Stimulated activated effector memory CD8-positive, alpha-beta T cell treated with anti-CD3 and anti-CD28 coated beads, Interleukin-12 subunit alpha, Interleukin-12 subunit beta, amount 100 ng/mL, for 72 hours (primary cell): ENCODE measurements around the gene ELAVL2.

Source experiments
- ATAC-seq: fragments of 150-1000 bp; cut with Tn5 transposase; 2 replicates; pipeline ENCODE4 v1.10.0; 2021
- DNase-seq, 2 donors: peaks; one replicate each; pipeline ENCODE4 v3.0.0; 2021 to 2022; ENCODE audit warnings: low spot score in 2 of 2
- H3K27ac Mint-ChIP-seq: one replicate; pipeline ENCODE4 v1.8.0; 2022; ENCODE audit warnings: mild to moderate bottlenecking, mixed read lengths
- H3K36me3 Mint-ChIP-seq: one replicate; pipeline ENCODE4 v1.8.0; 2022; ENCODE audit warnings: mild to moderate bottlenecking, mixed read lengths
- H3K4me1 Mint-ChIP-seq: one replicate; pipeline ENCODE4 v1.8.0; 2022; ENCODE audit warnings: mixed read lengths
- H3K4me3 Mint-ChIP-seq: one replicate; pipeline ENCODE4 v1.8.0; 2022; ENCODE audit warnings: mild to moderate bottlenecking, mixed read lengths
- H3K9me3 Mint-ChIP-seq: one replicate; pipeline ENCODE4 v1.8.0; 2022; ENCODE audit warnings: mixed read lengths

Gene ELAVL2

GRCh38 chr9:23824830-23825591, 1.0 kb downstream of the ELAVL2 start:
- Mint-ChIP-seq H3K36me3 (no peaks in the 10 kb centered on the region), H3K27ac (no peak overlapping the region), H3K9me3 (peaks cover 2% of the 10 kb centered on the region), H3K4me1 (no peaks in the 10 kb centered on the region), H3K4me3 (no peak overlapping the region)
- no peak for ATAC-seq
- no peak for DNase-seq

GRCh38 chr9:23823986-23824829, 1.8 kb downstream of the ELAVL2 start:
- no peak overlapping the region for H3K27ac Mint-ChIP-seq
- H3K4me1 Mint-ChIP-seq = no peaks in the 10 kb centered on the region
- DNase-seq (no peak), ATAC-seq (no peak)
- H3K9me3 Mint-ChIP-seq = peaks cover 5% of the 10 kb centered on the region
- H3K4me3 Mint-ChIP-seq = no peak overlapping the region
- no peaks in the 10 kb centered on the region for H3K36me3 Mint-ChIP-seq

DNA sequence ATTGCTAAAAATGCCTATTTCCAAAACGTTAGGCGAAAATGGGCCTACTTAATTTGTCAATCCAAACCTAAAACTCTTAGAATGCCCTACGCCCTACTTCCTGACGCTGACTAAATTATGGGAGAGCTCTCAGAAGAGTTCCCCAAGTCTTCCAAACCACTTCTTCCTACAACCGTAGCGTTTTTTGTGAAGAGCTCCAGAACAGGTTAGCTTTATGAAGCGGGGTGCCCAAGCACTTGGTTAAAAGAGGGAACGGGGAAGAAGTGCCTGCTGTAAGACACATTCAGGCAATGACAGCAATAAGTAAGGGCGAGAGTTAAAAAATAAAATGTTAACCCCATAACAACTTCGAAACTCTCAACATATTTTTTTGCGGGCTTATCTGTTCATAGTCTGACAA, 2.8 kb downstream of the ELAVL2 start:
- Mint-ChIP-seq H3K36me3 (no peaks in the 10 kb centered on the region), H3K9me3 (peaks cover 7% of the 10 kb centered on the region), H3K4me3 (no peak overlapping the region), H3K27ac (no peak overlapping the region), H3K4me1 (no peaks in the 10 kb centered on the region)
- DNase-seq (no peak), ATAC-seq (no peak)

- no peak overlapping the region for H3K27ac Mint-ChIP-seq
- ATAC-seq = no peak
- peaks cover 7% of the 10 kb centered on the region for H3K9me3 Mint-ChIP-seq
- DNase-seq = no peak
- no peaks in the 10 kb centered on the region for H3K4me1 Mint-ChIP-seq
- H3K36me3 Mint-ChIP-seq = no peaks in the 10 kb centered on the region
- H3K4me3 Mint-ChIP-seq = no peak overlapping the region
These were observed 3.5 kb downstream of the ELAVL2 start for GRCh38 chr9:23822261-23823169.

DNA sequence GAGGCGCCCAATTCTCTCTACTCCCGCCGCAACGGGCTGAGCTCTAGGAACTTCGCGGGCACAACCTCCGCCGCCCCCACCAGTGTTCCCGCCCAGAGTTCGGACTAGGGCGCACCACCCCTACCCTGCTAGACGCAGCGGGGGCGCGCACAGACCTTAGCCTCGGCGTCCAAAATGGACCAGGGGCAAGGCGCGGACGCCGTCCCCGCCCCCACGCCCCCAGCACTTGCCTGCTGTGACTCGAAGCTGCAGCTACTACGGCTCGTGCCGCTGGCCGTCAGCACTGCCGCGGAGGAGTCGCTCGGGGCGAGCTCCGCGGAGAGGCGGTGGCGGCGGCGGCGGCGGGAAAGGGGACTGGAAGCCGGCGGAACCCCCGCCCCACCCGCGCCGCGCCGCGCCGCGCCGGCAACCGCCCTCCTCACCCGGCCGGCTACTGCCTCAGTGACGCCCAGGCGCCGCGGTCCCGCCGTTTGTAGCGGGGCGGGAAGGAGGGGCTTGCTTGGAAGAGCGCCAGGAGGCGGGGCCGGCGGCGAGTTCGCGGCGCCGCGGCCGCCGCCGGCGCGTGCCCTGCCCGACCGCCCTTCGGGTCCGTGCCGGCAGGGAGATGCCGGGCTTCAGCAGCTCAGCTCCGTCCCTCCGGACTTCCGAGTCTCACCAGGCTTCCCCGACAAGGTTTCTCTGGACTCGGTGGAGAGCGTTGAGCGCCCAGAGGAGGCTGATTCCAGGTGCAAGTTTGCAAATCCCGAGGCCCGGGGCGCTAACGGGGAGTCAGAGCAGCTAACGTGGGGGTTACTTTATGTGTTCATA, 4.5 kb downstream of the ELAVL2 start:
- Mint-ChIP-seq H3K36me3 (no peaks in the 10 kb centered on the region), H3K9me3 (peaks cover 7% of the 10 kb centered on the region), H3K4me1 (no peaks in the 10 kb centered on the region), H3K27ac (no peak overlapping the region), H3K4me3 (no peak overlapping the region)
- ATAC-seq = no peak
- DNase-seq = no peak

DNA sequence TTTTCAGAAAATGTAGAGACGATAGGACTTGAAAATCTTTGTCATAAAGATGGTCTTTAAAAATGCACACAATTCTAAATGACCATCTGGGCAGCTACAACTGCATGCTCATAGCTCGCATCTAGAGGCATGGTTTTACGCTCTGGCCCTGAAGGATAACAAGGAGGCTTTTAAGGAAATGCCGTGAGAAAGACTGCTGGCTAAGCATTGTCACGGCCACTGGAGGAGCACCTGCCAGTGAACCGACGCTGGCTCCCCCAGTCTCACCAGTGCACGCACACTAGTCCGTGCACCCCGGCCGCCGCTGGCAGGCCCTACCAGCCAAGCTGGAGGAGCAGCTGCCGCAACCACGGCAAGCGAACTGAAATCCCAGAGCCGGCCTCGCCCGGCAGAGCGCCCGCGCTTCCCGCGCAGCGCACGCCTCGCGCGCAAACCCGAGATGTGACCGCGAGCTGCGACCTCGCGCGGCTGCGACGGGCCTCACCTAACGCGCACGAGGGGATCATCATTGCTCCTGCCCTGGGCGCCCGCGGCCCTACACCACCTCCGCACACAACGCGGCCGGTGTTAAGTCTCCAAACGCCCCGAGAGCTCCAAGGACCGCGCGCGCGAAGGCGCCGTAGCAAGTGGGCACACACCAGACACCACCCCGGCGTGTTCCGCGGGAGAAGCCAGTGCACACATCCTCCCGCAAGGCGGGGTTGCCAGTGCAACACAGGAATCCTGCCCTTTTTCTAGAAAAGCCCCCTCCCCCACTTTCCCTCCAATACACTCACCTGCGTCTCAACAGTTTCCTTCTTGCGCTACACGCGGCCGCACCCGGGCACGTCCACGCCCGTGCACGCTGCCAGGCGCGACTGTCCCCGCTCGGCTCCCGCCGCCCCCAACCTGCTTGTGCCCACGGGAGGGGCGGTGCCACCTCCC, 5.3 kb downstream of the ELAVL2 start:
- DNase-seq (no peak), ATAC-seq (peak; percentile 13)
- no peak overlapping the region for H3K4me3 Mint-ChIP-seq
- no peaks in the 10 kb centered on the region for H3K4me1 Mint-ChIP-seq
- H3K27ac Mint-ChIP-seq = no peak overlapping the region
- H3K36me3 Mint-ChIP-seq = no peaks in the 10 kb centered on the region
- H3K9me3 Mint-ChIP-seq = peaks cover 7% of the 10 kb centered on the region

DNA sequence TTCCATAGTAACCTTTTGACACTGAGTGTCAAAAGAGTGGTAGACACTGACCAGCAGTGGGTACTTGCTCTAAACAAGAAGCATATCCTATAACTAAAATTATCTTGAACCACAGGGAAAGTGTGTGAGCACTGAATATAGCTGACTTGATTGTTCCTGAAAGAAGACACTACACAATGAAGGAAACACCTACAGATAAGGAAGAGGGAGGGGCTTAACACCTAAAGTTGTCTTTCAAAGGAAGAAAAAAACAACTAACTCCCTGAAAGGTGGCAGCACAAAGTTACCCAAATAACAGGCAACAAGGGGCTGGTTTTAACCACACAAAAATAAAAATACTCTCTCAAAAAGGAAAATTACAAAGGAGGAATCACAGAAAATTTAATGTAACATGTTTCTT, 6.6 kb downstream of the ELAVL2 start:
- Mint-ChIP-seq H3K4me1 (no peaks in the 10 kb centered on the region), H3K36me3 (no peaks in the 10 kb centered on the region)
- no peak for ATAC-seq

DNA sequence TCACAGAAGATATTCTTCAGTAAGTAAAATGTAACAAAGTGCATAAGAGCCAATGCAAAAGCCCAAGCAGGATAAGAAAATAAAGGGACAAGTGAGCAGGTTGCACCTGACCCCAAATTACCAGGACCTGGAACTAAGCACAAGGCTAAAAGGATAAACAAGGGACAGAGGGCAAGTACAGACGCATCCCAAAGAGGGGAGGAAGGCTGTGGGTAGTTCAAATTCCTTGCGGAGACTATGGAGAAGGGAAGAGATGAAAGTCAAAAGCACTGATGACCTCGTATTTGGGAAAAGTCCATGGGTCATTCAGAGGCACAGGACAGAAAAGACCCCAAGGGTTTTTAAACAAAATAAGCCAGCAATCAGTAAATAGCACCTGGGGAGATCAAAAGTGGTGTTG, 11.8 kb downstream of the ELAVL2 start:
- H3K4me1 Mint-ChIP-seq = no peaks in the 10 kb centered on the region
- ATAC-seq (no peak), DNase-seq (no peak)
- H3K4me3 Mint-ChIP-seq = no peak overlapping the region
- no peaks in the 10 kb centered on the region for H3K36me3 Mint-ChIP-seq
- peaks cover 17% of the 10 kb centered on the region for H3K9me3 Mint-ChIP-seq
- no peak overlapping the region for H3K27ac Mint-ChIP-seq

More for the DNA sequence above, 6.6 kb downstream of the ELAVL2 start:
- Mint-ChIP-seq H3K9me3 (peaks cover 11% of the 10 kb centered on the region), H3K4me3 (no peak overlapping the region), H3K27ac (no peak overlapping the region)
- DNase-seq = no peak

DNA sequence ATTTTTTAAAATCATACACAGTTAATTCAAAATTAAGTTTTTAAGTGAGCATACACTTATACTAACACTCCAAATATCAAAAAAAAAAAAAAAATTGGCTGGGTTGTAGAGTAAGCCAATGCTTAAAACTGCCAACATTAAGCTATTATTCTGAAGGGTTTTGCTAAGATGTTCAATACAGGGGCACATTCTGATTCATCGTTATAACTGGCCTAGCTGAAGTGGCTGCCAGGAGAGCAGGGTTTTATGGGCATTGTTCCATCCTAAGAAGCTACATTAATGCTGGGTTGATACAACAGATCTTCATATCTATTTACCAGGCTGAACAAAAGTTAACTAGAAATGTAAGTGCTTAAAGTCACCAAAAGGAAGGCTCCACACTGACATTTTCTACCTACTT, 13.4 kb downstream of the ELAVL2 start:
- H3K36me3 Mint-ChIP-seq = no peaks in the 10 kb centered on the region
- peaks cover 13% of the 10 kb centered on the region for H3K9me3 Mint-ChIP-seq
- H3K4me3 Mint-ChIP-seq = no peak overlapping the region
- DNase-seq (no peak), ATAC-seq (no peak)
- H3K27ac Mint-ChIP-seq = no peak overlapping the region
- H3K4me1 Mint-ChIP-seq = no peaks in the 10 kb centered on the region

- ATAC-seq (no peak), DNase-seq (no peak)
- Mint-ChIP-seq H3K4me3 (no peak overlapping the region), H3K4me1 (no peaks in the 10 kb centered on the region), H3K36me3 (no peaks in the 10 kb centered on the region), H3K27ac (no peak overlapping the region), H3K9me3 (peaks cover 13% of the 10 kb centered on the region)
These were observed 14.4 kb downstream of the ELAVL2 start for GRCh38 chr9:23811633-23812032.

DNA sequence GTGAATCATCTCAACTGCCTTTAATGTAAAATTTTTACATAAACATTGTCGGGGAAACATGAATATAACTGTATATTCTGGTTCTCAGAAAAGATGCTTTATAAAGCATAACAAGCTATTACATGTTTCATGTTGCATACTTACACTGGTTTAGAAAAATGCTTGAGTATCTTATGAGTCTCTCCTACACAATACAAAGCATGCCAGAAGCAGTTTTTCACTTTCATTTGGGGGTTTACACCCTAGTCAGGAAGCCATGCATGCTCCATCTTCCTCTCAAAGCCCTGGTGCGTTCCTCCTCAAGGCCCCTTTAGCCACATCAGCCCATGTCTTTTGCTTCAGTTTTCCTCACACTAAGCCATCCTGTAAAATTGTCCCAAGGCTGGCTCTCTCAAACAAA, 22.8 kb downstream of the ELAVL2 start:
- DNase-seq (no peak), ATAC-seq (no peak)
- no peak overlapping the region for H3K27ac Mint-ChIP-seq
- no peak overlapping the region for H3K4me3 Mint-ChIP-seq
- H3K9me3 Mint-ChIP-seq = peaks cover 9% of the 10 kb centered on the region
- H3K4me1 Mint-ChIP-seq = no peaks in the 10 kb centered on the region
- H3K36me3 Mint-ChIP-seq = no peaks in the 10 kb centered on the region

- Mint-ChIP-seq H3K4me1 (no peaks in the 10 kb centered on the region), H3K9me3 (peaks cover 9% of the 10 kb centered on the region), H3K27ac (no peak overlapping the region), H3K4me3 (no peak overlapping the region), H3K36me3 (no peaks in the 10 kb centered on the region)
- ATAC-seq (no peak), DNase-seq (no peak)
These were observed 24.5 kb downstream of the ELAVL2 start for GRCh38 chr9:23801523-23801922.

- H3K27ac Mint-ChIP-seq = no peak overlapping the region
- ATAC-seq = no peak
- H3K4me3 Mint-ChIP-seq = no peak overlapping the region
- peaks cover 9% of the 10 kb centered on the region for H3K9me3 Mint-ChIP-seq
- no peak for DNase-seq
- H3K36me3 Mint-ChIP-seq = no peaks in the 10 kb centered on the region
- H3K4me1 Mint-ChIP-seq = no peaks in the 10 kb centered on the region
These were observed 26.5 kb downstream of the ELAVL2 start for GRCh38 chr9:23799521-23799920.

DNA sequence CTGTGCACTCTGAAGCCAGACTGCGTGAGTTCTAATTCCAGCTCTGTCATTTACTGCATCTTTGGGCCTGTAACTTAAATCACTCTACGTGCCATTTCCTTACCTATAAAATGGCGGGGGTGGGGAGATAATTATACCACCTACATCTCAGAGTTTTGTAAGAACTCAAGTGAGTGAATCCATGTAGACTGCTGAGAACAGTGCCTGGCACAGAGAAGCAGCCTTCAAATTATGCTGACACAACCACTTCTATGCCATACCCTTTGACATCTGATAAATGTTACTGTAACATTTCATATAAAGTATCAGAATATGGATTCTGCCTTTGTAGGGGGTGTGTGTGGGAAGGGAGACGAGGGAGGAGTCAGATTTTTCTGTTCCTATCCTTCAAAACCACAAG, 27.7 kb downstream of the ELAVL2 start:
- Mint-ChIP-seq H3K4me3 (no peak overlapping the region), H3K9me3 (peaks cover 4% of the 10 kb centered on the region), H3K36me3 (no peaks in the 10 kb centered on the region), H3K4me1 (no peaks in the 10 kb centered on the region), H3K27ac (no peak overlapping the region)
- ATAC-seq (no peak), DNase-seq (no peak)
